GM12878 (cell line): Measurements from ENCODE around the gene VMAC.
A peak's percentile ranks its signal among the peaks of the same experiment; 100 is the strongest.

Experiments used
- CHD1 ChIP-seq: IDR thresholded peaks from 2 replicates; pipeline ENCODE4 v1.6.1; 2012; ENCODE audit warnings: low read depth, low read length, improper control_type of control experiment
- CHD2 ChIP-seq: IDR thresholded peaks from 2 replicates; pipeline ENCODE4 v1.6.1; 2011; ENCODE audit warnings: low read depth, low read length, improper control_type of control experiment, borderline replicate concordance
- ESRRA ChIP-seq: IDR thresholded peaks from 2 replicates; pipeline ENCODE4 v1.6.1; 2012; ENCODE audit warnings: mild to moderate bottlenecking, low read length, improper control_type of control experiment
- EZH2 ChIP-seq: IDR thresholded peaks from 2 replicates; pipeline ENCODE4 v1.6.1; 2012; ENCODE audit warnings: low read depth, mild to moderate bottlenecking, control low read depth, inconsistent platforms, low read length, borderline replicate concordance; ENCODE audit not compliant: control insufficient read depth
- JUNB ChIP-seq: IDR thresholded peaks from 2 replicates; pipeline ENCODE4 v1.6.1; 2016; ENCODE audit warnings: antibody characterized with exemption, mild to moderate bottlenecking
- POLR2A ChIP-seq: IDR thresholded peaks from 2 replicates; pipeline ENCODE4 v1.6.1; 2011; ENCODE audit warnings: low read depth, mild to moderate bottlenecking, low read length
- POLR2AphosphoS5 ChIP-seq: IDR thresholded peaks from 2 replicates; pipeline ENCODE4 v1.6.1; 2011; ENCODE audit warnings: mild to moderate bottlenecking, low read length, inconsistent platforms
- RCOR1 ChIP-seq: conservative IDR thresholded peaks from 2 replicates; pipeline ENCODE4 v1.6.1; 2012; ENCODE audit warnings: low read depth, low read length, improper control_type of control experiment
- SREBF1 ChIP-seq: IDR thresholded peaks from 2 replicates; pipeline ENCODE4 v1.6.1; 2012; ENCODE audit warnings: mild to moderate bottlenecking, low read length
- TAF1 ChIP-seq: IDR thresholded peaks from 2 replicates; pipeline ENCODE4 v1.6.1; 2011; ENCODE audit warnings: mild to moderate bottlenecking, low read depth, low read length, borderline replicate concordance
- TF ChIP-seq, protein P1 (sequence below), 3 experiments: IDR thresholded peaks in 2 of 3; conservative IDR thresholded peaks in 1 of 3; 2 replicates each; pipeline ENCODE4 v1.5.1; 2011; ENCODE audit warnings: low read depth in 3 of 3, low read length in 3 of 3, mild to moderate bottlenecking in 3 of 3, control low read depth in 2 of 3, moderate library complexity in 2 of 3, inconsistent platforms in 1 of 3, mixed read lengths in 1 of 3; ENCODE audit not compliant: control insufficient read depth in 2 of 3, insufficient read depth in 1 of 3; ENCODE audit errors: extremely low read depth in 1 of 3
- TF ChIP-seq, protein P2 (sequence below): IDR thresholded peaks from 2 replicates; pipeline ENCODE4 v1.6.1; 2011; ENCODE audit warnings: mild to moderate bottlenecking, low read depth, low read length, moderate library complexity; ENCODE audit not compliant: insufficient replicate concordance

DNA sequence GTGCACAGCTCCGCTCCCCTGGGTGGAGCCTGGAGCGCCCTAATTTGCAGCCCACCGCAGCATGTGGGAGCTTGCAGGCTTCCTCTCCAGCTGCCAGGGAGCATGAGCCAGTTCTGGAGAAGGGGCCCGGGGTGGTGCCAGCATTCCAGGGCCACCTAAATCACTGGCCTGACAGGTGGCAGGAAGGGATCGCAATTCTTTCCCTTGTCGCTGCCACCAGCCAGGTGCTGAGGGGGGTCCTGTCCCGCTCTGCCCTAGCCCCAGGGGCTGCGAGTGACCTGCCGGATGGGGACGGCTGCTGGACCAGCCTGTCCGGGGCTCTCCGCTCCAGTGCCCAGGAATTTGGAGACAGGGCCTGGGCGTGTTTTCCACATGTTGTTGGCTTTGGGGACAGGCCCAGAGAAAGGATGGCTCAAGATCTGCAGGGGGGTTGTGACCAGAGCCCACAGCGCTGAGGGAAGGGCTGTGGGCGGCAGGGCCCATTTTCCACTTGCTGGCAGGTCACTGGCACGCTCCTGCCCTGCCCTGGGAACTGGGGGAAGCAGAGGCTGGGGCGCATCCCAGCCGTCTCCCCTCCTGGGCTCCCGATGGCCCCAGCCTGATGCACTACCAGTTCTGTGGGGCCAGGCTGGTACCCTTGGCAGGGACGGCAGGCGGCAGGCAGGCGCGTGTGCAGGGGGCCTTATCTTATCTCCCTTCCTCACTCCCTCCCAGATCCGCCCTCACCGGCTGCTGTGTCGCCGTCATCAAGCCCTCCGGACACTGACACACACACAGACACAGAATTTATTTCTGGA lies 10.6 kb upstream of the VMAC start:
- TF ChIP-seq RCOR1 (no peak), TAF1 (no peak), POLR2AphosphoS5 (0 out of 2 replicates have a peak, but pooled peaks have one; percentile 9), CHD2 (no peak), JUNB (no peak), CHD1 (no peak), ESRRA (no peak), SREBF1 (no peak), EZH2 (no peak), POLR2A (peak; percentile 59)
- TF ChIP-seq, protein P1, sequence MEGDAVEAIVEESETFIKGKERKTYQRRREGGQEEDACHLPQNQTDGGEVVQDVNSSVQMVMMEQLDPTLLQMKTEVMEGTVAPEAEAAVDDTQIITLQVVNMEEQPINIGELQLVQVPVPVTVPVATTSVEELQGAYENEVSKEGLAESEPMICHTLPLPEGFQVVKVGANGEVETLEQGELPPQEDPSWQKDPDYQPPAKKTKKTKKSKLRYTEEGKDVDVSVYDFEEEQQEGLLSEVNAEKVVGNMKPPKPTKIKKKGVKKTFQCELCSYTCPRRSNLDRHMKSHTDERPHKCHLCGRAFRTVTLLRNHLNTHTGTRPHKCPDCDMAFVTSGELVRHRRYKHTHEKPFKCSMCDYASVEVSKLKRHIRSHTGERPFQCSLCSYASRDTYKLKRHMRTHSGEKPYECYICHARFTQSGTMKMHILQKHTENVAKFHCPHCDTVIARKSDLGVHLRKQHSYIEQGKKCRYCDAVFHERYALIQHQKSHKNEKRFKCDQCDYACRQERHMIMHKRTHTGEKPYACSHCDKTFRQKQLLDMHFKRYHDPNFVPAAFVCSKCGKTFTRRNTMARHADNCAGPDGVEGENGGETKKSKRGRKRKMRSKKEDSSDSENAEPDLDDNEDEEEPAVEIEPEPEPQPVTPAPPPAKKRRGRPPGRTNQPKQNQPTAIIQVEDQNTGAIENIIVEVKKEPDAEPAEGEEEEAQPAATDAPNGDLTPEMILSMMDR (IDR thresholded peaks at IDR 0.05 in 2 of 3, conservative IDR thresholded peaks at IDR 0.05 in 1 of 3; ENCODE audit: control insufficient read depth in 2 of 3, extremely low read depth in 1 of 3, insufficient read depth in 1 of 3, low read depth in 3 of 3, low read length in 3 of 3): no peak
- TF ChIP-seq, protein P2, sequence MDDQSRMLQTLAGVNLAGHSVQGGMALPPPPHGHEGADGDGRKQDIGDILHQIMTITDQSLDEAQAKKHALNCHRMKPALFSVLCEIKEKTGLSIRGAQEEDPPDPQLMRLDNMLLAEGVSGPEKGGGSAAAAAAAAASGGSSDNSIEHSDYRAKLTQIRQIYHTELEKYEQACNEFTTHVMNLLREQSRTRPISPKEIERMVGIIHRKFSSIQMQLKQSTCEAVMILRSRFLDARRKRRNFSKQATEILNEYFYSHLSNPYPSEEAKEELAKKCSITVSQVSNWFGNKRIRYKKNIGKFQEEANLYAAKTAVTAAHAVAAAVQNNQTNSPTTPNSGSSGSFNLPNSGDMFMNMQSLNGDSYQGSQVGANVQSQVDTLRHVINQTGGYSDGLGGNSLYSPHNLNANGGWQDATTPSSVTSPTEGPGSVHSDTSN: no peak
